Endothelial cell of umbilical vein (primary cell): ENCODE results near the gene AK8.

Experiments used
- CTCF ChIP-seq, 2 donors: IDR thresholded peaks; 1 replicate in 1 of 2; 2 replicates in 1 of 2; pipeline ENCODE4 v1.5.1; 2011; ENCODE audit warnings: low read length in 2 of 2, mild to moderate bottlenecking in 2 of 2, moderate library complexity in 2 of 2, control low read depth in 1 of 2, inconsistent platforms in 1 of 2, low read depth in 1 of 2; ENCODE audit not compliant: insufficient read depth in 1 of 2; ENCODE audit errors: extremely low read depth in 1 of 2
- POLR2A ChIP-seq: IDR thresholded peaks from 2 replicates; pipeline ENCODE4 v1.6.1; 2012; ENCODE audit warnings: low read depth, mild to moderate bottlenecking, control low read depth, low read length
- POLR2AphosphoS5 ChIP-seq: IDR thresholded peaks from 2 replicates; pipeline ENCODE4 v1.6.1; 2012; ENCODE audit warnings: low read depth, mild to moderate bottlenecking, control low read depth, low read length, moderate library complexity; ENCODE audit not compliant: insufficient read depth

DNA sequence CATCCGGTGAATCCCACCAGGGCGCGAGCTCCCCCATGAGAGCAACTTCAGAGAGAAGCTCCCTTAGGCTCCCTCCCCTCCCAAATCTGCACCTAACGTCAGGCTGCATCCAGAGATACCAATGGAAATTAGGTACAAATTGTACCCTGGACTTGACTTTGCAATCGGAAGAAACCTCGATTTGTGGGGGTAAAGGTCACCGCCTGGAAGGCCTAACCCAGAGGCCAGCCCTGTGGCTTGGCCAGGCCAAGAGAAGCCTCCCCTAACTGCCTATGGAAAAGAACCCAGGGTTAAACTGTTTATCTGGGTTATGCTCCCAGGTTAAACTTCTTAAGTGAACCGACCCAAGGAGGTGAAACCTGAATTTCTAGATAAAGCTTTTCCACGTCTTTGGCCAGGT, 127.4 kb downstream of the AK8 start:
- TF ChIP-seq POLR2A (no peak), POLR2AphosphoS5 (no peak), CTCF (IDR thresholded peaks at IDR 0.05; ENCODE audit: extremely low read depth in 1 of 2, insufficient read depth in 1 of 2, low read depth in 1 of 2, low read length in 2 of 2) (no peak)
